SH-SY5Y (cell line): ENCODE measurements around the gene TECPR1.

ENCODE experiments used
- GATA2 ChIP-seq: IDR thresholded peaks from 2 replicates; pipeline ENCODE4 v1.6.1; 2011; ENCODE audit warnings: mild to moderate bottlenecking, low read depth, low read length
- GATA3 ChIP-seq: IDR thresholded peaks from 2 replicates; pipeline ENCODE4 v1.6.1; 2011; ENCODE audit warnings: low read depth, mild to moderate bottlenecking, low read length, moderate library complexity

GRCh38 chr7:98224701-98225181 lies 27.3 kb downstream of the TECPR1 start:
- TF ChIP-seq GATA3 = no peak
- TF ChIP-seq GATA2 = no peak
